DOHH2 (cell line): ENCODE results near the gene PIAS1.
A peak's percentile ranks its signal among the peaks of the same experiment; 100 is the strongest.

Source experiments
- H3F3A ChIP-seq: fragments of 200-600 bp; sonication (generic), shearing (Covaris generic); 2 replicates; pipeline ENCODE4 v1.6.0; 2016; ENCODE audit warnings: antibody characterized with exemption, mild to moderate bottlenecking; ENCODE audit not compliant: control insufficient read depth, insufficient read depth
- H3K27ac ChIP-seq: fragments of 200-600 bp; sonication (generic); 2 replicates; pipeline ENCODE4 v1.5.1; 2014; ENCODE audit warnings: low read depth, mild to moderate bottlenecking, low read length, moderate library complexity
- H3K27me3 ChIP-seq: fragments of 200-600 bp; sonication (generic); 2 replicates; pipeline ENCODE4 v1.6.1; 2014; ENCODE audit warnings: mild to moderate bottlenecking, low read length, mixed read lengths; ENCODE audit not compliant: control insufficient read depth
- H3K36me3 ChIP-seq: fragments of 200-600 bp; sonication (generic); 2 replicates; pipeline ENCODE4 v1.6.1; 2014; ENCODE audit warnings: mild to moderate bottlenecking, low read length, moderate library complexity, mixed read lengths; ENCODE audit not compliant: control insufficient read depth
- H3K4me1 ChIP-seq: fragments of 200-600 bp; sonication (generic); 2 replicates; pipeline ENCODE4 v1.6.1; 2014; ENCODE audit warnings: mild to moderate bottlenecking, low read length, mixed read lengths; ENCODE audit not compliant: control insufficient read depth
- H3K4me2 ChIP-seq: fragments of 200-600 bp; sonication (generic); 2 replicates; pipeline ENCODE4 v1.6.0; 2014; ENCODE audit warnings: mild to moderate bottlenecking, low read length, moderate library complexity
- H3K4me3 ChIP-seq: fragments of 200-600 bp; sonication (generic); 2 replicates; pipeline ENCODE4 v1.5.1; 2014; ENCODE audit warnings: mild to moderate bottlenecking, low read length, mixed read lengths
- H3K79me2 ChIP-seq: fragments of 200-600 bp; sonication (generic); 2 replicates; pipeline ENCODE4 v1.6.1; 2014; ENCODE audit warnings: mild to moderate bottlenecking, low read length, mixed read lengths; ENCODE audit not compliant: control insufficient read depth
- H3K9me2 ChIP-seq: fragments of 200-600 bp; sonication (generic); replicated peaks from 2 replicates; pipeline ENCODE4 v1.6.1; 2014; ENCODE audit warnings: mild to moderate bottlenecking, low read length, mixed read lengths; ENCODE audit not compliant: control insufficient read depth
- H3K9me3 ChIP-seq: fragments of 200-600 bp; sonication (generic); 2 replicates; pipeline ENCODE4 v1.6.1; 2014; ENCODE audit warnings: antibody characterized with exemption, low read length, mixed read lengths; ENCODE audit not compliant: control insufficient read depth, insufficient read depth
- H4K20me1 ChIP-seq: fragments of 200-600 bp; sonication (generic); 2 replicates; pipeline ENCODE4 v1.6.0; 2014; ENCODE audit warnings: low read depth, mild to moderate bottlenecking, antibody characterized with exemption, low read length, moderate library complexity; ENCODE audit not compliant: control insufficient read depth, insufficient read depth
- CTCF ChIP-seq: fragments of 200-600 bp; sonication (generic); IDR thresholded peaks from one replicate; pipeline ENCODE4 v1.5.1; 2014; ENCODE audit warnings: antibody characterized with exemption, mild to moderate bottlenecking, low read depth, low read length; ENCODE audit not compliant: poor library complexity, severe bottlenecking
- EZH2phosphoT487 ChIP-seq: fragments of 200-600 bp; sonication (generic); IDR thresholded peaks from 2 replicates; pipeline ENCODE4 v1.6.1; 2017; ENCODE audit warnings: borderline replicate concordance, mild to moderate bottlenecking, antibody characterized with exemption, low read length, moderate library complexity, mixed read lengths

The PIAS1 gene

GRCh38 chr15:68195336-68196112 lies 141.4 kb downstream of the PIAS1 start:
- Histone ChIP-seq H3K27ac (no peak overlapping the region), H3F3A (no peaks in the 10 kb centered on the region; the same call in none of the 2 replicates), H3K4me2 (no peak overlapping the region), H3K4me3 (no peak overlapping the region), H3K9me2 (no peaks in the 10 kb centered on the region), H3K79me2 (no peaks in the 10 kb centered on the region), H4K20me1 (no peaks in the 10 kb centered on the region), H3K27me3 (no peaks in the 10 kb centered on the region), H3K36me3 (peaks cover 35% of the 10 kb centered on the region), H3K9me3 (no peaks in the 10 kb centered on the region), H3K4me1 (no peaks in the 10 kb centered on the region)
- TF ChIP-seq CTCF (peak; percentile 2), EZH2phosphoT487 (no peak)

- Histone ChIP-seq H3K36me3 (peaks cover 26% of the 10 kb centered on the region), H3F3A (no peaks in the 10 kb centered on the region; the same call in 1 of the 2 replicates), H3K27me3 (no peaks in the 10 kb centered on the region), H3K27ac (no peak overlapping the region), H3K9me3 (no peaks in the 10 kb centered on the region), H3K4me2 (no peak overlapping the region), H3K79me2 (no peaks in the 10 kb centered on the region), H4K20me1 (no peaks in the 10 kb centered on the region), H3K4me1 (no peaks in the 10 kb centered on the region), H3K4me3 (no peak overlapping the region), H3K9me2 (no peaks in the 10 kb centered on the region)
- TF ChIP-seq CTCF = no peak
These were observed 142.5 kb downstream of the PIAS1 start for GRCh38 chr15:68196445-68197169.

- Histone ChIP-seq H3K9me2 (no peaks in the 10 kb centered on the region), H3K36me3 (peaks cover 20% of the 10 kb centered on the region), H3K9me3 (no peaks in the 10 kb centered on the region), H3F3A (no peaks in the 10 kb centered on the region; the same call in 1 of the 2 replicates), H3K27me3 (no peaks in the 10 kb centered on the region), H3K4me3 (no peak overlapping the region), H3K4me2 (no peak overlapping the region), H4K20me1 (no peaks in the 10 kb centered on the region), H3K79me2 (no peaks in the 10 kb centered on the region), H3K27ac (no peak overlapping the region), H3K4me1 (no peaks in the 10 kb centered on the region)
- TF ChIP-seq EZH2phosphoT487 (no peak), CTCF (no peak)
These were observed 143.0 kb downstream of the PIAS1 start for GRCh38 chr15:68197170-68197492.
